GM18861 (cell line): ENCODE measurements around the gene ZFYVE28.
"Not testable (repeated sequence)": the region's sequence is repeated elsewhere in the genome, so short reads cannot be mapped to it uniquely, and the experiment has no call there.

Experiments
- ATAC-seq: cut with Tn5 transposase; IDR thresholded peaks from one replicate; pipeline ENCODE4 v1.9.1; 2021; ENCODE audit not compliant: unreplicated experiment

The ZFYVE28 gene

GRCh38 chr4:2446656-2447564 is 28.5 kb upstream of the ZFYVE28 start:
- no peak for ATAC-seq

GRCh38 chr4:2445571-2445970 is 27.1 kb upstream of the ZFYVE28 start:
- ATAC-seq = no peak

GRCh38 chr4:2445130-2445529 is 26.7 kb upstream of the ZFYVE28 start:
- ATAC-seq = no peak

GRCh38 chr4:2443956-2444740 is 25.7 kb upstream of the ZFYVE28 start:
- ATAC-seq = no peak

GRCh38 chr4:2443061-2443730 is 24.8 kb upstream of the ZFYVE28 start:
- ATAC-seq = no peak

GRCh38 chr4:2442175-2442993 is 23.9 kb upstream of the ZFYVE28 start:
- no peak for ATAC-seq

- peak; percentile 82 for ATAC-seq
Observed at GRCh38 chr4:2441393-2442174, 23.1 kb upstream of the ZFYVE28 start.

GRCh38 chr4:2438822-2439718 is 20.6 kb upstream of the ZFYVE28 start:
- ATAC-seq = no peak

GRCh38 chr4:2437475-2438215 is 19.2 kb upstream of the ZFYVE28 start:
- no peak for ATAC-seq

- no peak for ATAC-seq
Observed at GRCh38 chr4:2436761-2437474, 18.5 kb upstream of the ZFYVE28 start.

- ATAC-seq = no peak
Observed at GRCh38 chr4:2436301-2436700, 17.9 kb upstream of the ZFYVE28 start.

- ATAC-seq = no peak
Observed at GRCh38 chr4:2434420-2434819, 16.0 kb upstream of the ZFYVE28 start.

GRCh38 chr4:2433609-2434350 is 15.3 kb upstream of the ZFYVE28 start:
- no peak for ATAC-seq

- no peak for ATAC-seq
Observed at GRCh38 chr4:2432991-2433530, 14.6 kb upstream of the ZFYVE28 start.

- ATAC-seq = no peak
Observed at GRCh38 chr4:2432004-2432403, 13.6 kb upstream of the ZFYVE28 start.

GRCh38 chr4:2429945-2430757 is 11.7 kb upstream of the ZFYVE28 start:
- ATAC-seq = not testable (repeated sequence)
